ENCODE data around the gene ZNF385C. TPM values are rescaled to one million over a fixed set of nuclear protein-coding genes. Genes with fewer than 3 reads are reported as not detected.
A peak's percentile ranks its signal among the peaks of the same experiment; 100 is the strongest.

The ZNF385C gene
- total and polyA plus RNA-seq, 3 donors from 2014 or later, result 17.9 to 26.6 (median 21.4) TPM

DNA sequence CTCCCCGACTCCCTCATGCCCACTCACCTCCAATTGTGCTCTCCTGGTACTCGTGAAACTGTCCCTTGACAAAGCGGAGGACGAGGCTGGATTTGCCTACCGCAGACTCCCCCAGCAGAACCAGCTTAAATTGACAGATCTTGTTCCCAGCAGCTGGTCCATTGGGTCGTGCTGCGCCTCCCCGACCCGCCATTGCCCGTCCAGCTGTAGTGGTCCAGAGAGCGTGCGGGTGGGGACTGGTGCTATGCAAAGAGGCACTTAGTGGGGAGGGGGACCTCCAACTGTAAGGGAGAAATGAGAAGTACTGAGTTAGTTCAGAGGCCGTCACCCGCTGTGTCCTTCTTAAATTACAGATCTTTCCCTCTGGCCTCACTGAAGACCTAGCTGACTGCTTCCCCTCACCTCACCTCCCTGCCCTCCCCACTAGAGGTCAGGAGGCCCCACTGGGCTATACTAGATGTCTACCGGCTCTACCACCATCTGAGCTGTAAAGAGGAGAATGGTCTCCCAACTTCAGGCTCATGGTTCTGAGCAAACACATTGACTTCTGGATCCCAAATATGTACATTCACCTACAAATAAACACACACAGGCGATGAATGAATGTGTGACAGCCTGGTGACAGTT, 32.1 kb upstream of the ZNF385C start:
- intact Hi-C loops (cut with DNase I; ENCODE audit: low total_unique reads), result no loop called here
- TF ChIP-seq, protein P1, sequence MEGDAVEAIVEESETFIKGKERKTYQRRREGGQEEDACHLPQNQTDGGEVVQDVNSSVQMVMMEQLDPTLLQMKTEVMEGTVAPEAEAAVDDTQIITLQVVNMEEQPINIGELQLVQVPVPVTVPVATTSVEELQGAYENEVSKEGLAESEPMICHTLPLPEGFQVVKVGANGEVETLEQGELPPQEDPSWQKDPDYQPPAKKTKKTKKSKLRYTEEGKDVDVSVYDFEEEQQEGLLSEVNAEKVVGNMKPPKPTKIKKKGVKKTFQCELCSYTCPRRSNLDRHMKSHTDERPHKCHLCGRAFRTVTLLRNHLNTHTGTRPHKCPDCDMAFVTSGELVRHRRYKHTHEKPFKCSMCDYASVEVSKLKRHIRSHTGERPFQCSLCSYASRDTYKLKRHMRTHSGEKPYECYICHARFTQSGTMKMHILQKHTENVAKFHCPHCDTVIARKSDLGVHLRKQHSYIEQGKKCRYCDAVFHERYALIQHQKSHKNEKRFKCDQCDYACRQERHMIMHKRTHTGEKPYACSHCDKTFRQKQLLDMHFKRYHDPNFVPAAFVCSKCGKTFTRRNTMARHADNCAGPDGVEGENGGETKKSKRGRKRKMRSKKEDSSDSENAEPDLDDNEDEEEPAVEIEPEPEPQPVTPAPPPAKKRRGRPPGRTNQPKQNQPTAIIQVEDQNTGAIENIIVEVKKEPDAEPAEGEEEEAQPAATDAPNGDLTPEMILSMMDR (IDR thresholded peaks at IDR 0.05), result no peak
- TF ChIP-seq POLR2A (IDR thresholded peaks at IDR 0.05), result no peak
- WGBS, 2 donors, result 89 to 92% methylated on average over 16 of the region's 16 CpGs
- no peaks in the 10 kb centered on the region for H3K36me3 ChIP-seq (ENCODE audit: low read depth, missing control alignments)
- peaks cover 49% of the 10 kb centered on the region for H3K4me1 ChIP-seq
- DNase-seq, result no peak
- H3K9me3 ChIP-seq, result no peaks in the 10 kb centered on the region
- no peaks in the 10 kb centered on the region for H3K27me3 ChIP-seq
- H3K4me3 ChIP-seq, result no peak overlapping the region
- peak overlapping the region; percentile 89 for H3K27ac ChIP-seq

DNA sequence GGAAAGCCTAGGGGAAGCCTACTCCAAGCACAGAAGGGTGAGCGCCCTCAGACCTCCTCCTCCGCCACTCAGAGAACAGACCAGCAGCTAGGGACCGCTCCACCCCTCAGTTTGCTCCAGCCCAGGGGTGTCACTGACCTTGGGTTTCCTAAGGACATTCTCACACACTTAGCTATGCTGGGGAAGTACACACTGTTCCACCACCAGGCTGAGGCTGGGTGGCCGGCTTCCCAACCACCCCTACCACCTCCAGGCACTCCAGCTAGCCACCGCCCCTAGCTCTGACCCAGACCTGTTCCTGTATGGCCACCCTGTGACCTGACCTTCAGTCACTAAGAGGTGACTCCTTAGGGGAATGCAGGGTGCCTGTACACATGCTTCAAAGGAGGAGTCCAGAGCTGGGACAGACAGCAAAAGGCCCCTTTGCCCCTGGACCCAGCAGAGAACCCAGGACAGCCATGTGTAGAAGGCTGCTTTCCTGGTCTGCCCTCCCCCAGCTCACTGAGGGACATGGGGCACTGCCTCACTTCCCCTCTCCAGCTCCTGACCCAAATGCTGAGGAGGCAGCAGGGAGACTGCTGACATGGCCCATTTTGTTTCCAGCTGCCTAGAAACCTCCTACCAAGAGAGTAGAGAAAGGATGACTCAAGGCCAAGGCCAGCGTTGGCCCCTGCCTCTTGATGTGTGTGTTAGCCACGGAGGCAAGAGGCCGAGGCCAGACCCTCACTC, 31.0 kb upstream of the ZNF385C start:
- intact Hi-C loops (cut with DNase I; ENCODE audit: low total_unique reads), result no loop called here

DNA sequence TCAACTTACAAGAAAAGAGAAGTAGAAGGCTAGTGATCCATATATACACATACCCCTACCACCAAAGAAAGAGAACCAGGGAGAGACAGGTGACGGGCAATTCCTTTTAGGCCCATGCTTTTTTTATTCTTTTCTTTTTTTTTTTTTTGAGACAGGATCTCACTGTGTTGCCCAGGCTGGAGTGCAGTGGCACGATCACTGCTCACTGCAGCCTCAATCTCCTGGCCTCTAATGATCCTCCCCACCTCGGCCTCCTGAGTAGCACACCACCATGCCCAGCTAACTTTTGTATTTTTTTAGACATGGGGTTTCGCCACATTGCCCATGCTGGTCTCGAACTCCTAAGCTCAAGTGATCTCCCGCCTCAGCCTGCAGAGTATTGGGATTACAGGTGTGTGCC, 29.1 kb upstream of the ZNF385C start:
- Histone ChIP-seq H3K27ac (no peak overlapping the region), H3K9me3 (no peaks in the 10 kb centered on the region), H3K4me1 (peaks cover 37% of the 10 kb centered on the region), H3K27me3 (no peaks in the 10 kb centered on the region), H3K36me3 (ENCODE audit: low read depth, missing control alignments) (no peaks in the 10 kb centered on the region), H3K4me3 (no peak overlapping the region)
- no peak for DNase-seq
- 88 to 93% methylated on average over 6 of the region's 6 CpGs for WGBS, 2 donors
- intact Hi-C loops (cut with DNase I; ENCODE audit: low total_unique reads), result no loop called here
- TF ChIP-seq, protein P1 (IDR thresholded peaks at IDR 0.05), result no peak
- no peak for TF ChIP-seq POLR2A (IDR thresholded peaks at IDR 0.05)

More for the DNA sequence above, 31.0 kb upstream of the ZNF385C start:
- WGBS, 2 donors, result 27 to 36% methylated on average over 3 to 8 of the region's 8 CpGs
- Histone ChIP-seq H3K27ac (peak overlapping the region; percentile 89), H3K9me3 (no peaks in the 10 kb centered on the region), H3K4me3 (no peak overlapping the region), H3K36me3 (ENCODE audit: low read depth, missing control alignments) (no peaks in the 10 kb centered on the region), H3K27me3 (no peaks in the 10 kb centered on the region), H3K4me1 (peaks cover 45% of the 10 kb centered on the region)
- no peak for TF ChIP-seq POLR2A (IDR thresholded peaks at IDR 0.05)
- TF ChIP-seq, protein P1 (IDR thresholded peaks at IDR 0.05), result peak in 2 of 3 experiments; percentile 13 to 24
- DNase-seq, result peak; percentile 86

DNA sequence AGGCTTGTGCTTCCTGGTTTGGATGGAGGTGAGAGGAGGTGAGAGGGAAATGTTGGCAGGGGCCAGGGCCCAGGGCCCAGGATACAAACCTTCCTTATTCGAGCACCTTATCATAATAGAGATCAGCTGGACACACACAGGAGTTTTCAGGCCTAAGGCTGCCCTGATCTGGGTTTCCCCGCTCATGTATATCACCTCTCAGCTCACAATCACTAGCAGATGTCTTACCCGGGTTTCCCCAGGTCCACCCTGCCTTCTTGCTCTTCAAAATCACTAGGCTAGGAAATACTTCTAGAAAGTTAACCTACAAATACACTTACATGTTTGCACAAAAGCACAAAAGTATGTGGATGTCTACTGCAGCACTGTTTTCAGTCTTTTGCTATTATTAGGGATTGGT, 28.6 kb upstream of the ZNF385C start:
- Histone ChIP-seq H3K36me3 (ENCODE audit: low read depth, missing control alignments) (no peaks in the 10 kb centered on the region), H3K27me3 (no peaks in the 10 kb centered on the region), H3K27ac (no peak overlapping the region), H3K9me3 (no peaks in the 10 kb centered on the region), H3K4me3 (no peak overlapping the region), H3K4me1 (peaks cover 40% of the 10 kb centered on the region)
- intact Hi-C loops (cut with DNase I; ENCODE audit: low total_unique reads), result no loop called here
- DNase-seq, result no peak
- WGBS, 2 donors, result 85 to 97% methylated on average over 3 of the region's 3 CpGs
- TF ChIP-seq POLR2A (IDR thresholded peaks at IDR 0.05), result no peak
- TF ChIP-seq, protein P1 (IDR thresholded peaks at IDR 0.05), result no peak

Data from testis (tissue), 3 donors.